ENCODE results near the gene NLRP5. TPM values are rescaled to one million over a fixed set of nuclear protein-coding genes. Genes with fewer than 3 reads are reported as not detected.
"Not testable (repeated sequence)": the region's sequence is repeated elsewhere in the genome, so short reads cannot be mapped to it uniquely, and the experiment has no call there.

The NLRP5 gene
- total and polyA plus RNA-seq, 2 of the 4 experiments (the other 2 are of a cell fraction): not detected

GRCh38 chr19:56105831-56106396 lies 119.3 kb downstream of the NLRP5 start:
- Histone ChIP-seq H3K79me1 (ENCODE audit: low read depth in 1 of 2, low read length in 2 of 2) (peaks cover 3 to 38% of the 10 kb centered on the region in 2 experiments; a peak in 2 of 4 replicates), H3K36me3 (ENCODE audit: control insufficient read depth, insufficient read depth, low read length) (peaks cover 10% of the 10 kb centered on the region), H4K20me1 (ENCODE audit: insufficient read depth, low read length) (peaks cover 72% of the 10 kb centered on the region), H3K4me1 (ENCODE audit: control insufficient read depth, insufficient read depth, low read length) (peaks cover 18% of the 10 kb centered on the region), H2AK9ac (replicated peaks; ENCODE audit: low read depth, low read length, poor library complexity) (peak overlapping the region; percentile 65)
- H3K4me2 ChIP-seq (ENCODE audit: low read depth, low read length); H3K4me3 ChIP-seq (ENCODE audit: insufficient read depth, low read depth, low read length); dilution Hi-C loops (cut with HindIII; ENCODE audit: low sequenced_read_pairs, unreplicated experiment); H2BK120ac ChIP-seq (ENCODE audit: low read depth, low read length); BruUV-seq (replicated peaks); H2AFZ ChIP-seq (replicated peaks; ENCODE audit: low read length, poor library complexity); DNase-seq; H3K27me3 ChIP-seq (ENCODE audit: control insufficient read depth, insufficient read depth, low read length); H3K9ac ChIP-seq (ENCODE audit: low read depth, low read length); intact Hi-C loops (cut with micrococcal nuclease); H3K27ac ChIP-seq (ENCODE audit: insufficient read depth, low read length); H3K14ac ChIP-seq (replicated peaks; ENCODE audit: low read depth, low read length); H3K23ac ChIP-seq (ENCODE audit: low read depth, low read length); H2BK15ac ChIP-seq (ENCODE audit: low read depth, low read length); H2BK5ac ChIP-seq (ENCODE audit: low read depth, low read length, poor library complexity, severe bottlenecking); H2BK20ac ChIP-seq (ENCODE audit: low read depth, low read length); H3K4ac ChIP-seq (ENCODE audit: low read depth, low read length); in situ Hi-C loops (cut with MboI; ENCODE audit: low sequenced_read_pairs); H3K9me1 ChIP-seq (ENCODE audit: insufficient read depth, low read length); H3K56ac ChIP-seq (ENCODE audit: extremely low read depth, insufficient read depth, low read length); POLR2A ChIA-PET (ENCODE audit: unreplicated experiment); ATAC-seq (ENCODE audit: low read depth); H3K18ac ChIP-seq (ENCODE audit: low read depth, low read length); H2AK5ac ChIP-seq (ENCODE audit: low read depth, low read length); H3K9me3 ChIP-seq (ENCODE audit: control insufficient read depth, insufficient read depth, low read length); H4K5ac ChIP-seq (ENCODE audit: low read depth, low read length); H4K8ac ChIP-seq (ENCODE audit: low read depth in 2 of 2, low read length in 2 of 2); H4K91ac ChIP-seq (ENCODE audit: insufficient read depth, low read depth, low read length): not testable (repeated sequence)
- CTCF ChIA-PET: interaction anchor here (0.6 kb wide), 1 partner anchor 25 kb away, joined by 4 read pairs; no protein-coding TSS in a partner anchor
- WGBS, 2 experiments (ENCODE audit: extremely low coverage in 2 of 2, insufficient read length in 1 of 2): 95% methylated on average over 16 of the region's 61 CpGs; no CpG with 5 or more reads in 1 of the 2 experiments
